C4-2B (cell line): ENCODE results near the gene IRAG1.

Experiments
- ZFX ChIP-seq: fragments of 450-650 bp; IDR thresholded peaks from 2 replicates; pipeline ENCODE4 v1.6.1; 2017
- TF ChIP-seq, protein P1 (sequence below): fragments of 450-650 bp; conservative IDR thresholded peaks from 2 replicates; pipeline ENCODE4 v1.5.1; 2017; ENCODE audit warnings: mild to moderate bottlenecking

DNA sequence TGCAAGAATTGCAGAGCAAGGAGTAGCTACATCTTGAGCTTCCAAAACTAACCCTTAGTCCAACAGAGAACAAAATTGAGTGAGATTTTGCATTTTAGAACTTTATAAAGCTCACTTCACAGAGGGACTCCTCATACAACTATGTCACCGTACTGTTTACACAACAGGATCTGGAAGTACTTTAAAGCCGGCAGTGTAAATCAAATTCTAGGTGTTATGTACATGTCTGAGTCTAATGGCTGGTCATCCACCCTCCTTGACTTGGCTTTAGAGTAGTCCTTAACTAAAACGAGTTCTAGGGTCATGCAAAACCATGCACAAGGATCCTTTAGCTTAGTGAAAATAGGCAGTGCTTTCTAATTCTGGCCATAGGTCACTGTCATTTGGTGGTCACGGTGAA, 23.5 kb downstream of the IRAG1 start:
- TF ChIP-seq, protein P1, sequence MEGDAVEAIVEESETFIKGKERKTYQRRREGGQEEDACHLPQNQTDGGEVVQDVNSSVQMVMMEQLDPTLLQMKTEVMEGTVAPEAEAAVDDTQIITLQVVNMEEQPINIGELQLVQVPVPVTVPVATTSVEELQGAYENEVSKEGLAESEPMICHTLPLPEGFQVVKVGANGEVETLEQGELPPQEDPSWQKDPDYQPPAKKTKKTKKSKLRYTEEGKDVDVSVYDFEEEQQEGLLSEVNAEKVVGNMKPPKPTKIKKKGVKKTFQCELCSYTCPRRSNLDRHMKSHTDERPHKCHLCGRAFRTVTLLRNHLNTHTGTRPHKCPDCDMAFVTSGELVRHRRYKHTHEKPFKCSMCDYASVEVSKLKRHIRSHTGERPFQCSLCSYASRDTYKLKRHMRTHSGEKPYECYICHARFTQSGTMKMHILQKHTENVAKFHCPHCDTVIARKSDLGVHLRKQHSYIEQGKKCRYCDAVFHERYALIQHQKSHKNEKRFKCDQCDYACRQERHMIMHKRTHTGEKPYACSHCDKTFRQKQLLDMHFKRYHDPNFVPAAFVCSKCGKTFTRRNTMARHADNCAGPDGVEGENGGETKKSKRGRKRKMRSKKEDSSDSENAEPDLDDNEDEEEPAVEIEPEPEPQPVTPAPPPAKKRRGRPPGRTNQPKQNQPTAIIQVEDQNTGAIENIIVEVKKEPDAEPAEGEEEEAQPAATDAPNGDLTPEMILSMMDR: no peak
- TF ChIP-seq ZFX: no peak
